Measurements from ENCODE around the gene KHDC3L.

DNA sequence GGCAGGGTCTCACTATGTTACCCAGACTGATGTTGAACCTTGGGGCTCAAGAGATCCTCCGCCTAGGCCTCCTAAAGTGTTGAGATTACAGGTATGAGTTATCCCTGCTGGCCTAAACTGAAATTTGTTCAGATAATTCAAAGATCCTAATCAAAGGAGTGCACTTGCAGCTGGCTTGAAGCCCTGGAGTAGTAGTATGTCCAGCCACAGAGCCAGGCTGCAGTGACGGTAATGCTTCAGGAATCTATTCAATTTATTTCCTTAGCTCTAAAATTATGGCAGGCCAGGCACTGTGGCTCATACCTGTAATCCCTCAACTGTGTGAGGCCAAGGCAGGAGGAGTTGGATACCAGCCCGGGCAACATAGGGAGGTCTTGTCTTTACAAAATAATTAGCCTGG is 30.8 kb downstream of the KHDC3L start:
- no peak for TF ChIP-seq EZH2 (IDR thresholded peaks at IDR 0.05; ENCODE audit: borderline replicate concordance)
- TF ChIP-seq, protein P1, sequence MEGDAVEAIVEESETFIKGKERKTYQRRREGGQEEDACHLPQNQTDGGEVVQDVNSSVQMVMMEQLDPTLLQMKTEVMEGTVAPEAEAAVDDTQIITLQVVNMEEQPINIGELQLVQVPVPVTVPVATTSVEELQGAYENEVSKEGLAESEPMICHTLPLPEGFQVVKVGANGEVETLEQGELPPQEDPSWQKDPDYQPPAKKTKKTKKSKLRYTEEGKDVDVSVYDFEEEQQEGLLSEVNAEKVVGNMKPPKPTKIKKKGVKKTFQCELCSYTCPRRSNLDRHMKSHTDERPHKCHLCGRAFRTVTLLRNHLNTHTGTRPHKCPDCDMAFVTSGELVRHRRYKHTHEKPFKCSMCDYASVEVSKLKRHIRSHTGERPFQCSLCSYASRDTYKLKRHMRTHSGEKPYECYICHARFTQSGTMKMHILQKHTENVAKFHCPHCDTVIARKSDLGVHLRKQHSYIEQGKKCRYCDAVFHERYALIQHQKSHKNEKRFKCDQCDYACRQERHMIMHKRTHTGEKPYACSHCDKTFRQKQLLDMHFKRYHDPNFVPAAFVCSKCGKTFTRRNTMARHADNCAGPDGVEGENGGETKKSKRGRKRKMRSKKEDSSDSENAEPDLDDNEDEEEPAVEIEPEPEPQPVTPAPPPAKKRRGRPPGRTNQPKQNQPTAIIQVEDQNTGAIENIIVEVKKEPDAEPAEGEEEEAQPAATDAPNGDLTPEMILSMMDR (IDR thresholded peaks at IDR 0.05; ENCODE audit: poor library complexity), result no peak
